GM12873 (cell line): ENCODE measurements around the gene BLTP3B.

Experiments
- TF ChIP-seq, protein P1 (sequence below): IDR thresholded peaks from 2 replicates; pipeline ENCODE4 v1.5.1; 2012; ENCODE audit warnings: low read depth, mild to moderate bottlenecking, moderate library complexity, low read length, control low read depth; ENCODE audit not compliant: insufficient read depth; ENCODE audit errors: missing control alignments

The BLTP3B gene

DNA sequence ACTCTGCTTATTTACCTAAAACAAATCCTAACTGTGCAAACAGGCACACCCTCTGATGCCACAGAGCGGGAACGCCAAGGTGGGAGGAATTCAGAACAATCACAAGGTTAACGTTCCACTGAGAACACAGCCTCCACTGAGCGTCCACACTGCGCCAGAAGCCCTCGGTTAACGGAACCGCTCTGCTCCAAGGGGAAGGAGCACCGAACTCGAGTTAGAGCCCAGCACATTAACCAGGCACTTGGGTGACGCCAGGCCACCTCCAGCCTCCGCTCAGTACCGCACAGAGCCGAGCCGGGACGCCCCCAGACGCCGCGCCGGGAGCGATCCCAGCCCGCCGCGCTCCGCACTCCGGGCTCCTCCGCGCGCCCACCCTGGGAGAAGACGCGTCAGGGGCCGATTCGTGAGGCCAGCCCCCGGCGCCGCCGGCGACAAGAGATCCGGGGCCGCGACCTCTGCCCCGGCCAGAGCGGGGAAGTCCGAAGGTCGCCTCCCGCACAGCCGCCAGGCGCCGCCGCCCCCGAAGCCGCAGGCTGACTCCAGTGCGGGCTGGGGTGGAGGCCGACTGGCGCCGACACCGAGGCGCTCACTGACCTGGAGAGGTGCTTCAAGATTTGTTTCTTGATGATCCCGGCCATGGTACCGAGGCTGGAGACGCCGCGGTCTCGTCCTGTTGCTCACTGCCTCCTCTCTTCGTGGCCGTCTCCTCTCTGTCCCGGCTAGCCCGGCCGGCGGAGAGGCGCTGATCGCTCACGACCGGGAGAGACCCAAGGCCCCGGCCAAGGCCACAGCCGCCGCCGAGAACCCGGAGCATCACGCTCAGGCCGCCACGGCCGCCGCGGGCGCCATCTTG, 450 bp downstream of the BLTP3B start:
- TF ChIP-seq, protein P1, sequence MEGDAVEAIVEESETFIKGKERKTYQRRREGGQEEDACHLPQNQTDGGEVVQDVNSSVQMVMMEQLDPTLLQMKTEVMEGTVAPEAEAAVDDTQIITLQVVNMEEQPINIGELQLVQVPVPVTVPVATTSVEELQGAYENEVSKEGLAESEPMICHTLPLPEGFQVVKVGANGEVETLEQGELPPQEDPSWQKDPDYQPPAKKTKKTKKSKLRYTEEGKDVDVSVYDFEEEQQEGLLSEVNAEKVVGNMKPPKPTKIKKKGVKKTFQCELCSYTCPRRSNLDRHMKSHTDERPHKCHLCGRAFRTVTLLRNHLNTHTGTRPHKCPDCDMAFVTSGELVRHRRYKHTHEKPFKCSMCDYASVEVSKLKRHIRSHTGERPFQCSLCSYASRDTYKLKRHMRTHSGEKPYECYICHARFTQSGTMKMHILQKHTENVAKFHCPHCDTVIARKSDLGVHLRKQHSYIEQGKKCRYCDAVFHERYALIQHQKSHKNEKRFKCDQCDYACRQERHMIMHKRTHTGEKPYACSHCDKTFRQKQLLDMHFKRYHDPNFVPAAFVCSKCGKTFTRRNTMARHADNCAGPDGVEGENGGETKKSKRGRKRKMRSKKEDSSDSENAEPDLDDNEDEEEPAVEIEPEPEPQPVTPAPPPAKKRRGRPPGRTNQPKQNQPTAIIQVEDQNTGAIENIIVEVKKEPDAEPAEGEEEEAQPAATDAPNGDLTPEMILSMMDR, result no peak

DNA sequence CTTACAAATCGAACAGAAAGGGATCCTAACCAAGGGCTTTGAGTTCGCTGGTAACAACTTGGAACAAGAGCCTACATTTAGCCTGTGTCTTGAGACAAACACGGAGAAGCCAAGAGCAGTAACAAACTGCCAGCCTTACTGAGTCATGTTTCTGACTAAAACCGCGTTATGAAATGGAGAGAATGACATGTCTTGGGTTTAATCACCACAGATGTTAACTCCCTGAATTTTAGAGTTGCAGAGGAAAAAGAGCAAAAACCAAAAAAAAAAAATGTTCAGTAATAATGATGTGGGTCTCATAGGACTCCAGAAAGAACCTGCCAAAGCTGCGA, 1.0 kb downstream of the BLTP3B start:
- TF ChIP-seq, protein P1, result no peak

DNA sequence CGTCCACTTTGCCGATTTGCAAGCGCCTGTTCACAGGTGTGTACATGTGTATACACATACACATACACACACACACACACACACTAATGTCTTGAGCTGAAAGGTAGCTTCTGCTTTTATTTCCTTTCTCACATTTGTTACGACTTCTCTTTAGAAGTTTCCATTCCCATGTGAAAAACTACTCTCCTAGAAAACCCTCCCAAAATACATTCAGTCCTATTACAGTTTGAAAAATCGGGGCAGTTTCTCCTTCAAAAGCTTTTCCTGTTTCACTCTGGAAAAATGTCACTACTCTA, 3.9 kb downstream of the BLTP3B start:
- TF ChIP-seq, protein P1, result no peak

DNA sequence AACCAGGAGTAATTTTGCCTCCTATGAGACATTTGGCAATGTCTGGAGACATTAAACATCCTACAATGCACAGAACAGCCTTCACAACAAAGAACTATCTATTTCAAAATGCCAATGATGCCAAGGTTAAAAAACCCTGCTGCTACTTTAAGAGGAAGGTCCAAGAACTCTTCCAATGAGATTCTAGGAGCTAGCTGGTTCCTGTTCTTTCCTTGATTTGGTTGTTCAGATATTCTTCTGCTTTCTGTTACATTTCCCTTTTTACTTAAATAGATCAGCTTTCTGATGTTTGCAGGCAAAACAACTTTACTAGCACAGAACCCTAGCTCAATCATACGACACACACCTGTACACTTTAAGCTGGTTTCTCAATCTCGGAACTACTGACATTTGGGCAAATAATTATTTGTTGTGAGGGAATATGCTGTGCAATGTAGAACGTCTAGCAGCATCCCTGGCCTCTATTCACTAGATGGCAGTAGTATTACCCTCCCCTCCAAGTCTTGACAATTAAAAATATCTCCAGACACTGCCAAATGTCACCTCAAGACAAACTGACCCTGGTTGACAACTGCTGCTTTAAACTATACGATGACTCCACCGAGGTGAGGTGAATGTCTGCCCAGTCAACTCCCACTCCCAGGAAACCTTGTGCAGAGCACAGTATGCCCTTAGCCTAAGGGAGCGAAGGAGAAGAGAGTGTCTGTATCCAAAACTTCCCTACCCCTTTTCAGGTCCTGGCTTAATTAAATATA, 4.4 kb downstream of the BLTP3B start:
- TF ChIP-seq, protein P1, result peak; percentile 56

DNA sequence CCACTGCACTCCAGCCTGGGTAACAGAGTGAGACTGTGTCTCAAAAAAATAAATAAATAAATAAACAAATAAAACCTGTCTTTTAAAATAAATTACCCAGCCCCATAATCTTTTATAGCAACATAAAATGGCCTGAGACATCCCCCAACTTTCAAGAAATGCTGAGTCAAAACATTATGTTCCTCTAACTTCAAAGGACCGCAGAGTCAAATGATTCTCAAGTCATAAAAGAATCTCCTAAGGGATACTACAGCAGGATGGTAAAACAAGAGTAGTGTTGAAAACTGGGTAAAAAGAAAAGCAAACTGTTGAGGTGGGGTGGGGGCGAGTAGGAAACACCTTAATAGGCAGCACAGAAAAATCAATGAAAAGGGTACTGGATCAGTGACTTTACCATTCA, 9.5 kb downstream of the BLTP3B start:
- TF ChIP-seq, protein P1, result no peak

DNA sequence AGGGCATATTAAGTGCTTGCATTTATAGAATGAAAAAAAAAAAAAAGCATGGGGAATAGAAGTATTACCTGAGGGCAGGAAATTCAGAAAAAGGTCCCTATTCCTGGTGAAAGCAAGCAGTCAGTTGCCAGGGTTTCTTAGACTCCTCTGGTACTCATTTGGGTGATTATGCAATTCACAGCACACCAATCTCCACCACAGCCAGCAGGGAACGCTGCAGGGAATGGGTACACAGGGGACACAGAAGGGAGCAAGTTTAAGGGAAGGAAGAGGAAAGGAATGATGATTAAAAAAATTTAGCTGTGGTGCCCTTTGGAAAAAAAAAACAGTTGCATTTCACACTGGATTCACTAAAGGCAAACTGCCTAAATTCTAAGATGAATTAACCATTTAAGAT, 14.2 kb downstream of the BLTP3B start:
- TF ChIP-seq, protein P1, result no peak

DNA sequence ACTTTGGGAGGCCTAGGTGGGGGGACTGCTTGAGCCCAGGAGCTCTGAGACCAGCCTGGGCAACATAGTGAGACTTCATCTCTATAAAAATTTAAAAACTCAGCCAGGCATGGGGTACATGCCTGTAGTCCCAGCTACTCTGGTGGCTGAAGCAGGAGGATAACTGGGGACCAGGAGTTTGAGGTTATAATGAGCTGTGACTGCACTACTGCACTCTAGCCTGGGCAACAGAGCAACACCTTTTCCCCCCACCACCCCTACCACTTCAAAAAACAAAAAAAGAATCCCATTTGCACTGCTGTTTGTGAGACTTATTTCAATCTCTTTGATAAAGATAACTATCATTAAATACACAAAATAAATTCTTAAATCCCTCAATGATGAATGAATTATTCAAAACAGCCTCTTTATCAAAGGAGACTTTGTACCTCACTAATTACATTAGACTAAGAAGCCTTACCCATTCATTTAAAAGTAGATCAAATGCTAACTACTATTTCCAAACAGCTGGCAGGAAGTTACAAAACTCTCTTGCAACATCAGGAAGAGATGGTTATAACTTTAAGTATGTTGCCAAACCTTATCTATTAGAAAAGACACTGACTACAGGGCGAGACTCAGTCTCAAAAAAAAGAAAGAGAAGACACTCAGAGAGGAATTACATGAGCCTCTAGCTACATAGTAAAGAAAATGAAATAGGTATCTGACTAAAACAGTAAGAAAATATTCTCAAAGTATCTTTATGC, 14.7 kb downstream of the BLTP3B start:
- TF ChIP-seq, protein P1, result no peak
